Keratinocyte (primary cell): ENCODE data around the gene GANAB. TPM values are rescaled to one million over a fixed set of nuclear protein-coding genes. Genes with fewer than 3 reads are reported as not detected.
A peak's percentile ranks its signal among the peaks of the same experiment; 100 is the strongest.
"Not testable (repeated sequence)": the region's sequence is repeated elsewhere in the genome, so short reads cannot be mapped to it uniquely, and the experiment has no call there.

Experiments
- DNase-seq: peaks from one replicate; pipeline ENCODE4 v3.0.0-alpha.2; 2011; ENCODE audit warnings: low read depth, missing footprints, low spot score
- FAIRE-seq: peaks from 2 replicates; lab custom pipeline; 2011; peaks lifted over from hg19 to GRCh38; lab: Jason Lieb, UNC
- H2AFZ ChIP-seq: 2 replicates; pipeline ENCODE4 v1.6.0; 2012; ENCODE audit warnings: low read length, control low read depth, inconsistent platforms; ENCODE audit not compliant: control insufficient read depth
- H3K27ac ChIP-seq: 2 replicates; pipeline ENCODE4 v1.5.1; 2011; ENCODE audit warnings: low read length; ENCODE audit not compliant: control insufficient read depth, insufficient read depth
- H3K27me3 ChIP-seq: 3 replicates; pipeline ENCODE4 v1.6.0; 2011; ENCODE audit warnings: low read length; ENCODE audit not compliant: control insufficient read depth, insufficient read depth; ENCODE audit errors: extremely low read depth
- H3K36me3 ChIP-seq, 2 experiments: 2 replicates in 1 of 2; 3 replicates in 1 of 2; pipeline ENCODE4 v1.5.1; 2011; ENCODE audit warnings: low read length in 2 of 2, mild to moderate bottlenecking in 1 of 2; ENCODE audit not compliant: control insufficient read depth in 2 of 2, insufficient read depth in 2 of 2; ENCODE audit errors: extremely low read depth in 1 of 2
- H3K4me1 ChIP-seq: 3 replicates; pipeline ENCODE4 v1.5.1; 2011; ENCODE audit warnings: low read length; ENCODE audit not compliant: control insufficient read depth, insufficient read depth; ENCODE audit errors: extremely low read depth
- H3K4me2 ChIP-seq: 3 replicates; pipeline ENCODE4 v1.6.0; 2011; ENCODE audit warnings: low read depth, low read length; ENCODE audit not compliant: control insufficient read depth, insufficient read depth; ENCODE audit errors: extremely low read depth
- H3K4me3 ChIP-seq, 3 experiments: fragments of 200-600 bp in 1 of 3; sonication (generic) in 1 of 3; 2 replicates in 2 of 3; 3 replicates in 1 of 3; pipeline ENCODE4 v1.5.1; 2011 to 2016; ENCODE audit warnings: low read length in 3 of 3, mild to moderate bottlenecking in 3 of 3, control low read depth in 2 of 3, inconsistent platforms in 1 of 3, low read depth in 1 of 3, mixed read lengths in 1 of 3, mixed run types in 1 of 3, moderate library complexity in 1 of 3; ENCODE audit not compliant: control insufficient read depth in 2 of 3, insufficient read depth in 2 of 3; ENCODE audit errors: extremely low read depth in 1 of 3
- H3K79me2 ChIP-seq: 2 replicates; pipeline ENCODE4 v1.6.0; 2012; ENCODE audit warnings: low read length; ENCODE audit not compliant: control insufficient read depth, insufficient read depth
- H3K9ac ChIP-seq: 3 replicates; pipeline ENCODE4 v1.6.0; 2011; ENCODE audit warnings: low read length; ENCODE audit not compliant: control insufficient read depth, insufficient read depth; ENCODE audit errors: extremely low read depth
- H3K9me1 ChIP-seq: 3 replicates; pipeline ENCODE4 v1.6.0; 2011; ENCODE audit warnings: low read length; ENCODE audit not compliant: control insufficient read depth, insufficient read depth; ENCODE audit errors: extremely low read depth
- H3K9me3 ChIP-seq: 2 replicates; pipeline ENCODE4 v1.5.1; 2012; ENCODE audit warnings: low read depth, low read length; ENCODE audit not compliant: control insufficient read depth
- H4K20me1 ChIP-seq: 3 replicates; pipeline ENCODE4 v1.6.0; 2011; ENCODE audit warnings: low read length; ENCODE audit not compliant: control insufficient read depth, insufficient read depth; ENCODE audit errors: extremely low read depth
- EZH2 ChIP-seq: IDR thresholded peaks from one replicate; pipeline ENCODE4 v1.6.1; 2012; ENCODE audit warnings: inconsistent platforms, mild to moderate bottlenecking, low read length, moderate library complexity
- dilution Hi-C: fragments of 300-500 bp; cut with MboI; formaldehyde crosslinking; loops from one replicate; pipeline ENCODE4 v1.7.0; 2020; ENCODE audit warnings: low sequenced_read_pairs; ENCODE audit not compliant: extremely low pct_ligation_motif_present
- polyA plus RNA-seq, 5 experiments: library from polyadenylated mRNA; depleted of rRNA in 3 of 5; stranded (reverse) in 3 of 5; stranded (forward) in 1 of 5; unstranded in 1 of 5; fragments of >200 nt; gene quantifications; 1 replicate in 1 of 5; 2 replicates in 3 of 5; 3 replicates in 1 of 5; pipeline versions ENCODE4 v1.2.1 to v1.2.3, GENCODE V29; 2011 to 2012; ENCODE audit warnings: missing spikeins in 2 of 5, low read depth in 1 of 5, low replicate concordance in 1 of 5
- TF ChIP-seq, protein P1 (sequence below), 3 experiments: IDR thresholded peaks in 1 of 3; conservative IDR thresholded peaks in 1 of 3; optimal IDR thresholded peaks in 1 of 3; 2 replicates in 2 of 3; 3 replicates in 1 of 3; pipeline versions ENCODE3 to v1.5.1; 2011; ENCODE audit warnings: low read length in 3 of 3, mild to moderate bottlenecking in 3 of 3, moderate library complexity in 2 of 3, control low read depth in 1 of 3, inconsistent platforms in 1 of 3; ENCODE audit not compliant: insufficient read depth in 2 of 3; ENCODE audit errors: extremely low read depth in 1 of 3

GANAB gene
- polyA plus RNA-seq, 1 donor (not counting 4 experiments of a cell fraction or from before 2014, with no cell fraction given): 153 TPM

DNA sequence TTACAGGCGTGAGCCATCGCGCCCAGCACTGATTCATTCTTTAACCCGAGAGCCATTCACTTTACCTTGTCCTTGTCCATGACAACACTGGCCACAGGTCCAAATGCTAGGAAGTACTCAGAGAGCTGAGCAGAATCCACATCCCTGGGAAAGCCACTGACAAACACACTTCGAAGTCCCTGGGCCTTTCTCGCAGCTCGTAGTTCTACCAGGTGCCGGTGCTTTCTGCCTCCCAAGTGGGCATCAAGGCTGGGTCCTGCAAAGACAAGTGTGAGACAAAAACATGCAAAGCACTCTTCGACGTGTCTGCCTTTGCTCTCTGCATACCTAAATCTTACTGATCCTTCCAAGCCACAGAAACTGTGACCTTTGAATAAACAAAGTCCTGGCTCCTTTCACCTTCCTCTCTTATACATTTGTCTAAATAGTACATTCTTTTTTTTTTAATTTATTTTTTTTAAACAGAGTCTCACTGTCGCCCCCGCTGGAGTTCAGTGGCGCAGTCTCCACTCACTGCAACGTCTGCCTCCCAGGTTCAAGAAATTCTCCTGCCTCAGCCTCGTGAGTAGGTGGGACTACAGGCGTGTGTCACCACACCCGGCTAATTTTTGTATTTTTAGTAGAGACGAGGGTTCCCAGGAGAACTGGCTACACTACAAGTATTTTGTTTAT, 57.3 kb downstream of the GANAB start:
- FAIRE-seq: no peak
- H3K4me1 ChIP-seq: peaks cover 14% of the 10 kb centered on the region
- H3K36me3 ChIP-seq: peaks cover 11 to 22% of the 10 kb centered on the region in 2 experiments

DNA sequence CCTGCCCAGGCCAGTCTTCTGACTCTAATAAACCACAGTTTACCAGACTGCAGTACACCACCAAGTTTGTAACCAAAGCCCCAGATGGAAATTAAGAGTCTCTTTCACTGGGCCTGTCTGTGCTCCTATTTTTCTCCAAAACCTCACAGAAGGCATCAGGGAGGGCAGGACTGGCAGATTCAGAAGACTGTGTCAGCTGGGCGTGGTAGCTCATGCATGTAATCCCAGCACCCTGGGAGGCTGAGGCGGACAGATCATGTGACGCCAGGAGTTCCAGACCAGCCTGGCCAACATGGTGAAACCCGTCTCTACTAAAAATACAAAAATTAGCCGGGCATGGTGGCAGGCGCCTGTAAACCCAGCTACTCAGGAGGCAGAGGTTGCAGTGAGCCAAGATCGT, 61.1 kb downstream of the GANAB start:
- H3K27ac ChIP-seq, H4K20me1 ChIP-seq, H3K4me1 ChIP-seq, DNase-seq, H3K27me3 ChIP-seq, H3K9me3 ChIP-seq, H3K9me1 ChIP-seq, H3K4me3 ChIP-seq, H3K9ac ChIP-seq, H3K4me2 ChIP-seq, FAIRE-seq, H2AFZ ChIP-seq, dilution Hi-C loops: not testable (repeated sequence)
- peaks cover 16% of the 10 kb centered on the region for H3K79me2 ChIP-seq
- peaks cover 12 to 15% of the 10 kb centered on the region in 2 experiments for H3K36me3 ChIP-seq

More for the DNA sequence above, 57.3 kb downstream of the GANAB start:
- dilution Hi-C loops: no loop called here
- H3K9ac ChIP-seq: no peak overlapping the region
- H3K4me3 ChIP-seq: no peak overlapping the region
- H3K79me2 ChIP-seq: peaks cover 19% of the 10 kb centered on the region
- peak overlapping the region; percentile 51 for H3K27ac ChIP-seq
- no peaks in the 10 kb centered on the region for H3K9me3 ChIP-seq
- TF ChIP-seq, protein P1, sequence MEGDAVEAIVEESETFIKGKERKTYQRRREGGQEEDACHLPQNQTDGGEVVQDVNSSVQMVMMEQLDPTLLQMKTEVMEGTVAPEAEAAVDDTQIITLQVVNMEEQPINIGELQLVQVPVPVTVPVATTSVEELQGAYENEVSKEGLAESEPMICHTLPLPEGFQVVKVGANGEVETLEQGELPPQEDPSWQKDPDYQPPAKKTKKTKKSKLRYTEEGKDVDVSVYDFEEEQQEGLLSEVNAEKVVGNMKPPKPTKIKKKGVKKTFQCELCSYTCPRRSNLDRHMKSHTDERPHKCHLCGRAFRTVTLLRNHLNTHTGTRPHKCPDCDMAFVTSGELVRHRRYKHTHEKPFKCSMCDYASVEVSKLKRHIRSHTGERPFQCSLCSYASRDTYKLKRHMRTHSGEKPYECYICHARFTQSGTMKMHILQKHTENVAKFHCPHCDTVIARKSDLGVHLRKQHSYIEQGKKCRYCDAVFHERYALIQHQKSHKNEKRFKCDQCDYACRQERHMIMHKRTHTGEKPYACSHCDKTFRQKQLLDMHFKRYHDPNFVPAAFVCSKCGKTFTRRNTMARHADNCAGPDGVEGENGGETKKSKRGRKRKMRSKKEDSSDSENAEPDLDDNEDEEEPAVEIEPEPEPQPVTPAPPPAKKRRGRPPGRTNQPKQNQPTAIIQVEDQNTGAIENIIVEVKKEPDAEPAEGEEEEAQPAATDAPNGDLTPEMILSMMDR (optimal IDR thresholded peaks at IDR 0.05 in 1 of 3, IDR thresholded peaks at IDR 0.05 in 1 of 3, conservative IDR thresholded peaks at IDR 0.05 in 1 of 3; ENCODE audit: extremely low read depth in 1 of 3, insufficient read depth in 2 of 3, low read length in 3 of 3): peak in 2 of 3 experiments; percentile 24 to 25
- no peak for TF ChIP-seq EZH2
- no peak for DNase-seq
- no peaks in the 10 kb centered on the region for H3K27me3 ChIP-seq
- H4K20me1 ChIP-seq: peaks cover 2% of the 10 kb centered on the region
- H3K9me1 ChIP-seq: no peaks in the 10 kb centered on the region
- peak overlapping the region; percentile 18 for H3K4me2 ChIP-seq
- H2AFZ ChIP-seq: no peak overlapping the region

DNA sequence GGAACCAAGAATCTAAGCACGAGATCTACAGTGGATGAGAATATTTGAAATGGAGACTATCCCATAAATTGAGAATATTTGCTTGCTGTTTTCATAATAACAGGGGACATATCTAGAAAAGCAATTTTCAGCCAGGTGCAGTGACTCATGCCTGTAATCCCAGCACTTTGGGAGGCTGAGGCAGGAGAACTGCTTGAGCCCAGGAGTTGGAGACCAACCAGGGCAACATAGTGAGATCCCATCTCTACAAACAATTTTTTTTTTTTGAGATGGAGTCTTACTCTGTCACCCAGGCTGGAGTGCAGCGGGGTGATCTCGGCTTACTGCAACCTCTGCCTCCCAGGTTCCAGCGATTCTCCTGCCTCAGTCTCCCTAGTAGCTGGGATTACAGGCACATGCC, 64.7 kb downstream of the GANAB start:
- FAIRE-seq, dilution Hi-C loops: not testable (repeated sequence)
- peaks cover 7 to 21% of the 10 kb centered on the region in 2 experiments for H3K36me3 ChIP-seq

More for the DNA sequence above, 64.7 kb downstream of the GANAB start:
- H3K9me3 ChIP-seq, H3K9me1 ChIP-seq, H2AFZ ChIP-seq, H3K9ac ChIP-seq, H3K4me2 ChIP-seq, H3K27me3 ChIP-seq, H3K4me1 ChIP-seq, H3K4me3 ChIP-seq, H4K20me1 ChIP-seq, H3K27ac ChIP-seq, H3K79me2 ChIP-seq, DNase-seq: not testable (repeated sequence)
